Subcutaneous abdominal adipose tissue (tissue), 5 donors: Measurements from ENCODE around the gene TOMM40L.

Experiments
- H3K27ac ChIP-seq: one replicate; pipeline ENCODE4 v1.7.0; 2013; ENCODE audit warnings: low read depth, mild to moderate bottlenecking, inconsistent platforms, low read length, moderate library complexity
- H3K27me3 ChIP-seq, 5 donors: one replicate each; pipeline ENCODE4 v1.7.0; 2013; ENCODE audit warnings: low read length in 5 of 5, inconsistent platforms in 1 of 5; ENCODE audit not compliant: control insufficient read depth in 5 of 5, insufficient read depth in 4 of 5
- H3K36me3 ChIP-seq, 5 donors: one replicate each; pipeline ENCODE4 v1.7.0; 2013; ENCODE audit warnings: low read length in 5 of 5; ENCODE audit not compliant: control insufficient read depth in 5 of 5, insufficient read depth in 5 of 5
- H3K4me1 ChIP-seq, 5 donors: one replicate each; pipeline ENCODE4 v1.7.0; 2013; ENCODE audit warnings: low read length in 5 of 5, mild to moderate bottlenecking in 3 of 5, moderate library complexity in 1 of 5; ENCODE audit not compliant: control insufficient read depth in 5 of 5, insufficient read depth in 5 of 5
- H3K4me3 ChIP-seq, 5 donors: one replicate each; pipeline ENCODE4 v1.7.0; 2013; ENCODE audit warnings: low read length in 5 of 5, low read depth in 1 of 5
- H3K9ac ChIP-seq, 5 donors: one replicate each; pipeline ENCODE4 v1.7.0; 2013; ENCODE audit warnings: low read length in 5 of 5, mild to moderate bottlenecking in 4 of 5, moderate library complexity in 3 of 5
- H3K9me3 ChIP-seq, 5 donors: one replicate each; pipeline ENCODE4 v1.7.0; 2013; ENCODE audit warnings: low read length in 5 of 5; ENCODE audit not compliant: control insufficient read depth in 5 of 5
- donor health status: healthy.
- donor health status: healthy.
- donor health status: healthy.
- donor health status: healthy.
- donor health status: healthy.

TOMM40L gene

DNA sequence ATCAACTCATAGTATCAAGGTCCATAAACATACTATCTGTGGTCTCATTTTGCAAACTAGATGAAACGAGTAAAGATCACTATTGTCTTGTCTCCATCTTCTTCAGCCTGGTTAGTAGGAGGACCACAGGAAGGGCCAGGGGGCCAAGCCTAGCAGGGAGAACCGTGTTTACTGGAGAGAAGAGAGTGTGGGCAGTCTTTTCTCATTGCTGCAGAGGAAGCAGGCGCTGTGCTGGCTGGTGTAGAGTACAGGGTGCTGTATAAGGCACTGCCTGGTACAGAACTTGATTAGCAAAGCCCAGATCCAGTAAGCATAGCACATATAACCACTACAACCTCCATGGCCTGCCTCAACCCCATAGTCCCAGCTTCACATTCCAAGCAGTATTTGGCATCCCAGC lies 38.5 kb upstream of the TOMM40L start:
- H3K9me3 ChIP-seq, result no peaks in the 10 kb centered on the region
- H3K27me3 ChIP-seq, result no peaks in the 10 kb centered on the region
- H3K4me3 ChIP-seq, result peak overlapping the region in 1 of 5 donors; percentile 13
- H3K4me1 ChIP-seq, result peaks cover 0 to 64% (median 48%) of the 10 kb centered on the region in 5 donors
- no peak overlapping the region for H3K9ac ChIP-seq
- peaks cover 0 to 19% (median 17%) of the 10 kb centered on the region in 5 donors for H3K36me3 ChIP-seq
- H3K27ac ChIP-seq, result no peak overlapping the region

- Histone ChIP-seq H3K4me1 (peaks cover 7 to 75% (median 59%) of the 10 kb centered on the region in 5 donors), H3K4me3 (no peak overlapping the region), H3K27ac (no peak overlapping the region), H3K9me3 (no peaks in the 10 kb centered on the region), H3K36me3 (peaks cover 0 to 30% (median 19%) of the 10 kb centered on the region in 5 donors), H3K9ac (no peak overlapping the region), H3K27me3 (no peaks in the 10 kb centered on the region)
Measured at GRCh38 chr1:161188381-161188780, 37.5 kb upstream of the TOMM40L start.

- Histone ChIP-seq H3K9me3 (no peaks in the 10 kb centered on the region), H3K27ac (no peak overlapping the region), H3K27me3 (no peaks in the 10 kb centered on the region), H3K9ac (no peak overlapping the region), H3K4me3 (no peak overlapping the region), H3K4me1 (peaks cover 12 to 75% (median 62%) of the 10 kb centered on the region in 5 donors), H3K36me3 (peaks cover 0 to 36% (median 21%) of the 10 kb centered on the region in 5 donors)
Measured at GRCh38 chr1:161189036-161189435, 36.8 kb upstream of the TOMM40L start.

GRCh38 chr1:161190962-161191521 lies 34.8 kb upstream of the TOMM40L start:
- Histone ChIP-seq H3K27ac (no peak overlapping the region), H3K4me3 (no peak overlapping the region), H3K9ac (peak overlapping the region in 2 of 5 donors; percentile 0 to 20), H3K4me1 (peaks cover 21 to 76% (median 69%) of the 10 kb centered on the region in 5 donors), H3K36me3 (peaks cover 0 to 55% (median 37%) of the 10 kb centered on the region in 5 donors), H3K27me3 (no peaks in the 10 kb centered on the region), H3K9me3 (no peaks in the 10 kb centered on the region)

GRCh38 chr1:161191971-161192370 lies 33.9 kb upstream of the TOMM40L start:
- Histone ChIP-seq H3K9me3 (no peaks in the 10 kb centered on the region), H3K9ac (no peak overlapping the region), H3K27me3 (no peaks in the 10 kb centered on the region), H3K27ac (no peak overlapping the region), H3K36me3 (peaks cover 0 to 64% (median 39%) of the 10 kb centered on the region in 5 donors), H3K4me1 (peaks cover 28 to 76% (median 69%) of the 10 kb centered on the region in 5 donors), H3K4me3 (no peak overlapping the region)

- Histone ChIP-seq H3K27me3 (no peaks in the 10 kb centered on the region), H3K4me1 (peaks cover 29 to 76% (median 71%) of the 10 kb centered on the region in 5 donors), H3K9ac (peak overlapping the region; percentile 17 to 52 (median 38)), H3K36me3 (peaks cover 0 to 65% (median 39%) of the 10 kb centered on the region in 5 donors), H3K4me3 (peak overlapping the region in 4 of 5 donors; percentile 34 to 42 (median 38)), H3K27ac (peak overlapping the region; percentile 100), H3K9me3 (no peaks in the 10 kb centered on the region)
Measured at GRCh38 chr1:161192476-161193465, 33.1 kb upstream of the TOMM40L start.

GRCh38 chr1:161193561-161194235 lies 32.2 kb upstream of the TOMM40L start:
- H3K9ac ChIP-seq, result peak overlapping the region; percentile 17 to 53 (median 38)
- peak overlapping the region; percentile 100 for H3K27ac ChIP-seq
- H3K27me3 ChIP-seq, result no peaks in the 10 kb centered on the region
- H3K36me3 ChIP-seq, result peaks cover 0 to 65% (median 39%) of the 10 kb centered on the region in 5 donors
- H3K9me3 ChIP-seq, result no peaks in the 10 kb centered on the region
- H3K4me3 ChIP-seq, result peak overlapping the region in 4 of 5 donors; percentile 34 to 85 (median 40)
- H3K4me1 ChIP-seq, result peaks cover 34 to 81% (median 76%) of the 10 kb centered on the region in 5 donors

DNA sequence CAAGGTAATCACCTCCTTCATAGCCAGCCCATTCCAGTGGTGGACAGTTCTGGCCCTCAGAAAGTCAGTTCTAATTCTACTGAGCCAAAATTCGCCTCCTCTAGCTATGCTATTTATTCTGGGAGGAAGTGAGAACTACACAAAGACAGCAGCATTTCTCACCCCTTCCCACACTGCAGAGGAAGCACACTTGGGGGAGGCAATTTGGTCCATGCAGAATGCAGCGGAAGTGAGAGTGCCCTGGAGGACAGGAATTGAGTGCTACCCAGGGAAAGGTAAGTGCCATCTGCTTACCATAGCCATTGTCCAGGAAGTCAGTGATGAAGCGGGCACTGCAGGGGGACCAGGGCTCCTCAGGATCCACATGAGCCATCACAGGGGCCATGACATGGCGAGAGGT lies 30.7 kb upstream of the TOMM40L start:
- peak overlapping the region in 3 of 5 donors; percentile 54 to 70 (median 60) for H3K9ac ChIP-seq
- peaks cover 0 to 65% (median 39%) of the 10 kb centered on the region in 5 donors for H3K36me3 ChIP-seq
- peak overlapping the region; percentile 8 to 85 (median 73) for H3K4me3 ChIP-seq
- peaks cover 0 to 4% (median 0%) of the 10 kb centered on the region in 5 donors for H3K27me3 ChIP-seq
- no peaks in the 10 kb centered on the region for H3K9me3 ChIP-seq
- peak overlapping the region; percentile 100 for H3K27ac ChIP-seq
- H3K4me1 ChIP-seq, result peaks cover 49 to 85% (median 83%) of the 10 kb centered on the region in 5 donors

- Histone ChIP-seq H3K9me3 (no peaks in the 10 kb centered on the region), H3K4me3 (peak overlapping the region; percentile 35 to 85 (median 73)), H3K9ac (peak overlapping the region; percentile 26 to 93 (median 81)), H3K4me1 (peaks cover 58 to 94% (median 90%) of the 10 kb centered on the region in 5 donors), H3K27ac (peak overlapping the region; percentile 100), H3K36me3 (peaks cover 0 to 58% (median 36%) of the 10 kb centered on the region in 5 donors), H3K27me3 (peaks cover 0 to 6% (median 0%) of the 10 kb centered on the region in 5 donors)
Measured at GRCh38 chr1:161196111-161196510, 29.7 kb upstream of the TOMM40L start.
